ENCODE data around the gene NT5C. TPM values are rescaled to one million over a fixed set of nuclear protein-coding genes. Genes with fewer than 3 reads are reported as not detected.

The NT5C gene
- total and polyA plus RNA-seq, 12 donors, result 20.6 to 124 (median 65.2) TPM

GRCh38 chr17:75094871-75095399, 36.6 kb downstream of the NT5C start:
- intact Hi-C loops (cut with DNase I), result no loop called here
- Histone ChIP-seq H3K36me3 (replicated peaks in 1 of 2) (no peaks in the 10 kb centered on the region), H3K9me3 (replicated peaks in 1 of 3) (no peaks in the 10 kb centered on the region), H3K27ac (no peak overlapping the region), H3K4me1 (replicated peaks in 1 of 2) (peaks cover 6 to 13% of the 10 kb centered on the region in 2 donors), H3K27me3 (no peaks in the 10 kb centered on the region), H3K4me3 (no peak overlapping the region)
- 68 to 87% (median 82%) methylated on average over 7 to 16 of the region's 16 CpGs for WGBS, 4 donors
- TF ChIP-seq CTCF (IDR thresholded peaks at IDR 0.05) (no peak), POLR2A (IDR thresholded peaks at IDR 0.05) (no peak)
- DNase-seq, result no peak

- Histone ChIP-seq H3K4me3 (no peak overlapping the region), H3K27ac (no peak overlapping the region), H3K27me3 (no peaks in the 10 kb centered on the region), H3K9me3 (replicated peaks in 1 of 3) (no peaks in the 10 kb centered on the region), H3K4me1 (replicated peaks in 1 of 2) (peaks cover 6 to 16% of the 10 kb centered on the region in 2 donors), H3K36me3 (replicated peaks in 1 of 2) (no peaks in the 10 kb centered on the region)
- DNase-seq, result no peak
- WGBS, 4 donors, result 92 to 97% (median 95%) methylated on average over 14 to 18 of the region's 18 CpGs; no CpG with 5 or more reads in 1 of the 4 donors
- intact Hi-C loops (cut with DNase I), result no loop called here
- no peak for TF ChIP-seq CTCF (IDR thresholded peaks at IDR 0.05)
- TF ChIP-seq POLR2A (IDR thresholded peaks at IDR 0.05), result no peak
Observed at GRCh38 chr17:75093548-75094158, 37.9 kb downstream of the NT5C start.

GRCh38 chr17:75091855-75092327, 39.7 kb downstream of the NT5C start:
- peaks cover 6 to 20% of the 10 kb centered on the region in 2 donors for H3K4me1 ChIP-seq (replicated peaks in 1 of 2)
- DNase-seq, result no peak
- intact Hi-C loops (cut with DNase I), result no loop called here
- no peaks in the 10 kb centered on the region for H3K27me3 ChIP-seq
- TF ChIP-seq POLR2A (IDR thresholded peaks at IDR 0.05) (no peak), CTCF (IDR thresholded peaks at IDR 0.05) (no peak)
- no peaks in the 10 kb centered on the region for H3K9me3 ChIP-seq (replicated peaks in 1 of 3)
- WGBS, 4 donors, result 80 to 89% (median 82%) methylated on average over 10 of the region's 10 CpGs
- no peak overlapping the region for H3K4me3 ChIP-seq
- H3K36me3 ChIP-seq (replicated peaks in 1 of 2), result no peaks in the 10 kb centered on the region
- peak overlapping the region in 1 of 5 donors; percentile 68 for H3K27ac ChIP-seq

GRCh38 chr17:75090871-75091854, 40.4 kb downstream of the NT5C start:
- TF ChIP-seq CTCF (IDR thresholded peaks at IDR 0.05) (no peak), POLR2A (IDR thresholded peaks at IDR 0.05) (no peak)
- intact Hi-C loops (cut with DNase I), result no loop called here
- H3K4me1 ChIP-seq (replicated peaks in 1 of 2), result peaks cover 1 to 16% of the 10 kb centered on the region in 2 donors
- WGBS, 4 donors, result 51 to 61% (median 56%) methylated on average over 11 to 19 of the region's 19 CpGs
- H3K27me3 ChIP-seq, result no peaks in the 10 kb centered on the region
- no peaks in the 10 kb centered on the region for H3K36me3 ChIP-seq (replicated peaks in 1 of 2)
- H3K9me3 ChIP-seq (replicated peaks in 1 of 3), result no peaks in the 10 kb centered on the region
- peak overlapping the region in 1 of 5 donors; percentile 68 for H3K27ac ChIP-seq
- DNase-seq, result peak in 2 of 7 donors; percentile 34 to 55
- no peak overlapping the region for H3K4me3 ChIP-seq

All from adrenal gland (tissue), 12 donors.